ENCODE measurements around the gene AARS2. TPM values are rescaled to one million over a fixed set of nuclear protein-coding genes. Genes with fewer than 3 reads are reported as not detected.
A peak's percentile ranks its signal among the peaks of the same experiment; 100 is the strongest.

Gene AARS2
- total RNA-seq, 4 donors from 2014 or later = 6.9 to 12.3 (median 7.6) TPM

DNA sequence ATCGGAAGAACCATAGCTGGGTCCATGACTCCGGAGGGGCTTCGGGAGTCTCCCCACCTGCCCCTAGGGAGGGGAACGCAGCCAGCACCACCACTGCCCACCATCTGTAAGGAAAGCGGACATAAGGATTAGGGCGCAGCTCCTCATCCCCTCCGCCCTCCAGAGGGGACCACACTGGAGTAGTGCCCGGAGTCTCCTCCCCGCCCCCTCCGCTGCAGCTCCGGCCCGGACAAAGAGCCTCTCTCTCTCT lies 56.4 kb downstream of the AARS2 start:
- DNase-seq (ENCODE audit: low spot score) = no peak
- TF ChIP-seq, protein P1, sequence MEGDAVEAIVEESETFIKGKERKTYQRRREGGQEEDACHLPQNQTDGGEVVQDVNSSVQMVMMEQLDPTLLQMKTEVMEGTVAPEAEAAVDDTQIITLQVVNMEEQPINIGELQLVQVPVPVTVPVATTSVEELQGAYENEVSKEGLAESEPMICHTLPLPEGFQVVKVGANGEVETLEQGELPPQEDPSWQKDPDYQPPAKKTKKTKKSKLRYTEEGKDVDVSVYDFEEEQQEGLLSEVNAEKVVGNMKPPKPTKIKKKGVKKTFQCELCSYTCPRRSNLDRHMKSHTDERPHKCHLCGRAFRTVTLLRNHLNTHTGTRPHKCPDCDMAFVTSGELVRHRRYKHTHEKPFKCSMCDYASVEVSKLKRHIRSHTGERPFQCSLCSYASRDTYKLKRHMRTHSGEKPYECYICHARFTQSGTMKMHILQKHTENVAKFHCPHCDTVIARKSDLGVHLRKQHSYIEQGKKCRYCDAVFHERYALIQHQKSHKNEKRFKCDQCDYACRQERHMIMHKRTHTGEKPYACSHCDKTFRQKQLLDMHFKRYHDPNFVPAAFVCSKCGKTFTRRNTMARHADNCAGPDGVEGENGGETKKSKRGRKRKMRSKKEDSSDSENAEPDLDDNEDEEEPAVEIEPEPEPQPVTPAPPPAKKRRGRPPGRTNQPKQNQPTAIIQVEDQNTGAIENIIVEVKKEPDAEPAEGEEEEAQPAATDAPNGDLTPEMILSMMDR (IDR thresholded peaks at IDR 0.05) = no peak

DNA sequence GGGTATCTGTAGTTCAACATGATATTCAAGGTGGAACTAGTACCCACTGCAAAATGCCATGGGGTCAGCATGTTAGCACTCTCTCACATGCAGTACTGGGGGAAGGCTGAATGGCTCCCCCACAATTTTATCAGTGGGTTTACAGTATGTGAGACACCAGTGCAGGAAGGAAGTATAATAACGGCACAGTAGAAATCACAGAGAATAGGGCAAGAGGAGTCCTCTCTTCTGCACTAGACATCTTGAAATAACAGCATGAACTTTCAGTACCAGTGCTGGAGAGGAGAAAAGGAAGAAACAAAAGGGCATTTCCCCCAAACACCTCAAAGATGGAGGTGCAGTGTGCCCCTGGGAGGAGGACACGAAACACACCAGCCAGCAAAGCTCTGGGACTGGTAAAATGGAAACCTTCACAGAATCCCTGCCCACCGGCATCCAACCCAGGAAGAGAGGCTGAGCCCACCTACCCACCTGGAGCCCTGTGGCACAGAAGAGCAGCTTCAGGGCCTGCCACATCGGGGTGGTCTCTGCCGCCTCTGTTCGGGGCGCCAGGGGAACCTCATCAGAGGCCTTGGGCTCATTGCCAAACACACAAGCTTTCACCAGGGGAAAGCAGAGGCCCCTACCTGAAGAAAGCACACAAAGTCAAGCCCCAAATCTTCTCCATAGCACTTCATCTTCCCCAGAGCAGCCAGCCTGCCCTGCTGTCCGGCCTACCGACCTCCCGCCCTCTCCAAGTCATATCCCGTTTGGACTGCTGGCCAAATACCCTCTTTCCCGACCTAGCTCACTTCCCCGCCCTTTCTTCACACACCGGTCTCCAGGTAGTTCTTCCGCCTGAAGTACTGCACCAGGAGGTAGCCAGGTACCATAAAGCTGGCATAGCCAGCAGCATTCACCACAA lies 57.0 kb downstream of the AARS2 start:
- no peak for DNase-seq (ENCODE audit: low spot score)
- ATAC-seq (ENCODE audit: low FRiP score) = no peak
- TF ChIP-seq, protein P1 (IDR thresholded peaks at IDR 0.05) = no peak

More for the DNA sequence above, 56.4 kb downstream of the AARS2 start:
- peak; percentile 41 for ATAC-seq (ENCODE audit: low FRiP score)

DNA sequence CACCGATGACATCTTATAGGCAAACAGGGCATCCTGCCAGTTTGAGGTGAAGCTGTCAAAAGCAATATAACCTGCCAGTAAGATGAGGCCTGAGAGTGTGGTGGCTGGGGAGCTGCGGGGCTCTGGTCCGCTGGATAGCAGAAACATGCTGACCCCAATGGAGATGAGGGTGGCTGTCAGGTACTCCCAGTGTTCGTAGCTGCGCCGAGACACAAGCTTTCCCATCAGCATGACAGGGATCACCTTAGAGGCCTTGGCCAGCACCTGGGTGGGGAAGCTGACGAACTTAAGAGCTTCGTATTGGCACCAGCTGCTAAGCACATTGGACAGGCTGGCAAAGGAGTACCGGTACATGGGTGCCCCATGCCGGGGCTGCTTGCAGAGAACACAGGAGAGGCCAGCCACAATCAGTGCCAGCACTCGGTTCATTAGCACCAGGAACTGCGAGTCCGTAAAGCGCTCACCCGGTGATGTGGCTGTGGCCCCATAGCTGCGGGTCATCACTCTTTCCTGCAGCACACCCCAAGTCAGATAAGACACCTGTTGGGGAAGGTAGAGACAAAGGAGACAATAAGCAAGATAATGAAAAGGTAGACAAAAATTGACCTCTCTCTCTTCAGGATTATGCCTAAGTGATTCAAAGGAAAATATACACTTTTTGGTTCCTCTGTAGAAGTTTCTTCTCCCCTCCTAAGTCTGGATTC lies 57.9 kb downstream of the AARS2 start:
- TF ChIP-seq, protein P1 (IDR thresholded peaks at IDR 0.05) = no peak
- DNase-seq (ENCODE audit: low spot score) (no peak), ATAC-seq (ENCODE audit: low FRiP score) (no peak)

DNA sequence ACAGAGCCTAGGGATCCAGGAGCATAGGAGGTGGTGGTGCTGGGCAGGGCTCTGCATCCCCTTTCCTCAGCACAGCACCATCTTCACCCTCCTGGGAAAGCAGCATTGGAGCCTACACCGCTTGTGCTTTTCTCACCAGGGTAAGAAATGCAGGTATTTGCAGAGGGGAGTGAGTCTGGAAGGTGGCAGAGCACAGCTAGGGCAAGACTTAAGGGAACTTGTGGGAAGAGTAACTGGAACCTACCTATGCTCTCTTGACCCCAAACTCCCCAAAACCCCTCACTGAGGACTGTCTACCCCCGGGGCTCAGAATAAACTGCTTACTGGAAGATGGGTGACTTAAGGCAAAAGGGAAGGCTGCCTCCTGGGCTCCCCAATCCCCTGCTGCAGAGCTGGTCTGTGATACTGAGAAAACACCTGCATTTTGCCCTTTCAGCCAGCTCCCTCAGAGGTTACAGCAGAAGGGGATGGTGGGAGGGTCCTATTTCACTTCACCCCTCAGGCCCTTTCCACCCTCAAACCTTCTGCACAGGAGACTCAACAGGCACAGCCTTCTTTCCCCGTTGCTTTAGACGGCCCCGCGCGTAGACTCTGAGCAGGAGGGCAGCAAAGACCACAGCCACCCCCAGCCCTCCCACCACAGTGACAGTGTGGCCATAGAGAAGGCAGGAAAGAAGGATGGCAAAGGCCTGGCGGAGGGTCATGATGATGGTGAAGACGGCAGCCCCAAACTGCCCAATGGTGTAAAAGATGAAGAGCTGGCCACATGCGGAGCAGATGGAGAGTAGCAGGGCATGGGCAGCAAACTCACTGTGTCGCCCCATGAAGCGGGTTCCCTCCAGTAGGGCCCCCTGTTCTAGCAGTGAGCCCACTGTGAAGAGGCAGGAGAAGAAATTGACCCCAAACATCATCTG lies 58.7 kb downstream of the AARS2 start:
- no peak for DNase-seq (ENCODE audit: low spot score)
- TF ChIP-seq, protein P1 (IDR thresholded peaks at IDR 0.05) = no peak
- no peak for ATAC-seq (ENCODE audit: low FRiP score)

DNA sequence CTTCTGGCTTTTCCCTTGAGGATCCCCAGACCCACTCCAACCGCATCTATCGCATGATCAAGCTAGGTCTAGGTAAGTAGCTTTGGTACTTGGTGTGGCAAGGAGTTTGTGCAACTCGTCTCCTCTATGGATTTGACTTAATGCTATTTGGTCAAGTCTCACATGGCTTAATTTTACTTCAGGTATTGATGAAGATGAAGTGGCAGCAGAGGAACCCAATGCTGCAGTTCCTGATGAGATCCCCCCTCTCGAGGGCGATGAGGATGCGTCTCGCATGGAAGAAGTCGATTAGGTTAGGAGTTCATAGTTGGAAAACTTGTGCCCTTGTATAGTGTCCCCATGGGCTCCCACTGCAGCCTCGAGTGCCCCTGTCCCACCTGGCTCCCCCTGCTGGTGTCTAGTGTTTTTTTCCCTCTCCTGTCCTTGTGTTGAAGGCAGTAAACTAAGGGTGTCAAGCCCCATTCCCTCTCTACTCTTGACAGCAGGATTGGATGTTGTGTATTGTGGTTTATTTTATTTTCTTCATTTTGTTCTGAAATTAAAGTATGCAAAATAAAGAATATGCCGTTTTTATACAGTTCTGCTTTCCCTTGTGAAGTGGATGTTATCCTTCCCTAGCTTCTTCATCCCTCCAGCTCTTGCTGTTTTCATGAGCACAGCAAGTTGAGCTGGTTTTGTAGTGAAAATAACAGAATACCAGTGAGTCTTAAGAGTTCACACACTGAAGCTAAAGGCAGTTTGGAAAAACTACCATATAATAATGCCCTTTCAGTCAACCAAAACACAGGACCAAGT lies 59.6 kb downstream of the AARS2 start:
- no peak for ATAC-seq (ENCODE audit: low FRiP score)
- TF ChIP-seq, protein P1 (IDR thresholded peaks at IDR 0.05) = no peak
- DNase-seq (ENCODE audit: low spot score) = no peak

Data from omental fat pad (tissue), 4 donors.